Measurements from ENCODE around the gene GRK4. TPM values are rescaled to one million over a fixed set of nuclear protein-coding genes. Genes with fewer than 3 reads are reported as not detected.

The GRK4 gene
- total and polyA plus RNA-seq, 10 of the 15 experiments (the other 5 are each of a cell fraction or from before 2014, with no cell fraction given), result 1.1 to 4.0 (median 2.5) TPM

- H3K79me2 ChIP-seq (ENCODE audit: control insufficient read depth, insufficient read depth, low read length), result no peaks in the 10 kb centered on the region
- BruUV-seq (replicated peaks), result no TSS peak
- 82% methylated on average over 12 of the region's 12 CpGs for WGBS (ENCODE audit: insufficient coverage, insufficient replicate concordance, low lambda C conversion rate, missing lambda C conversion rate)
- ChIA-PET POLR2A (interaction anchor here (0.7 kb wide), 1 partner anchor 20 kb away, joined by 5 read pairs; no protein-coding TSS in a partner anchor), SMC1A (ENCODE audit: uncharacterized antibody, unreplicated experiment) (no interaction called here), RAD21 (ENCODE audit: unreplicated experiment) (no interaction called here), CTCF (no interaction called here)
- no peak overlapping the region for H3K9ac ChIP-seq (ENCODE audit: control insufficient read depth, insufficient read depth, low read length)
- no peak for ATAC-seq
- FAIRE-seq, result no peak
- no peak overlapping the region for H3K4me3 ChIP-seq
- in situ Hi-C loops (cut with MboI), result no loop called here
- no peaks in the 10 kb centered on the region for H3K36me3 ChIP-seq (ENCODE audit: control insufficient read depth in 2 of 2, insufficient read depth in 2 of 2, low read length in 1 of 2)
- no peaks in the 10 kb centered on the region for H3K9me3 ChIP-seq (replicated peaks; ENCODE audit: control insufficient read depth, insufficient read depth, low read length)
- peaks cover 14% of the 10 kb centered on the region for H3K4me1 ChIP-seq (ENCODE audit: control insufficient read depth, insufficient read depth, low read length)
- no peaks in the 10 kb centered on the region for H4K20me1 ChIP-seq (ENCODE audit: control insufficient read depth, insufficient read depth)
- H3K4me2 ChIP-seq (ENCODE audit: control insufficient read depth, insufficient read depth), result no peak overlapping the region
- H3K27ac ChIP-seq (ENCODE audit: control insufficient read depth, insufficient read depth), result no peak overlapping the region
- H2AFZ ChIP-seq (ENCODE audit: control insufficient read depth, low read depth, low read length), result no peak overlapping the region
- DNase-seq (ENCODE audit: low read depth, low spot score), result no peak
- no peak for TF ChIP-seq ASH2L (IDR thresholded peaks at IDR 0.05; ENCODE audit: borderline replicate concordance, low read depth)
- no peak for TF ChIP-seq KAT2A (conservative IDR thresholded peaks at IDR 0.05; ENCODE audit: control insufficient read depth, low read depth, low read length)
- TF ChIP-seq IRF3 (IDR thresholded peaks at IDR 0.05), result no peak
- TF ChIP-seq NRF1 (conservative IDR thresholded peaks at IDR 0.05; ENCODE audit: low read depth, low read length), result no peak
- no peak for TF ChIP-seq NR2C1 (IDR thresholded peaks at IDR 0.05)
- no peak for TF ChIP-seq ZSCAN29 (IDR thresholded peaks at IDR 0.05)
- TF ChIP-seq SREBF2 (IDR thresholded peaks at IDR 0.05; ENCODE audit: low read length), result no peak
- no peak for TF ChIP-seq ZZZ3 (IDR thresholded peaks at IDR 0.05; ENCODE audit: control insufficient read depth, insufficient read length, low read depth)
- no peak for TF ChIP-seq HDAC6 (IDR thresholded peaks at IDR 0.05; ENCODE audit: unreplicated experiment)
- TF ChIP-seq, protein P1, sequence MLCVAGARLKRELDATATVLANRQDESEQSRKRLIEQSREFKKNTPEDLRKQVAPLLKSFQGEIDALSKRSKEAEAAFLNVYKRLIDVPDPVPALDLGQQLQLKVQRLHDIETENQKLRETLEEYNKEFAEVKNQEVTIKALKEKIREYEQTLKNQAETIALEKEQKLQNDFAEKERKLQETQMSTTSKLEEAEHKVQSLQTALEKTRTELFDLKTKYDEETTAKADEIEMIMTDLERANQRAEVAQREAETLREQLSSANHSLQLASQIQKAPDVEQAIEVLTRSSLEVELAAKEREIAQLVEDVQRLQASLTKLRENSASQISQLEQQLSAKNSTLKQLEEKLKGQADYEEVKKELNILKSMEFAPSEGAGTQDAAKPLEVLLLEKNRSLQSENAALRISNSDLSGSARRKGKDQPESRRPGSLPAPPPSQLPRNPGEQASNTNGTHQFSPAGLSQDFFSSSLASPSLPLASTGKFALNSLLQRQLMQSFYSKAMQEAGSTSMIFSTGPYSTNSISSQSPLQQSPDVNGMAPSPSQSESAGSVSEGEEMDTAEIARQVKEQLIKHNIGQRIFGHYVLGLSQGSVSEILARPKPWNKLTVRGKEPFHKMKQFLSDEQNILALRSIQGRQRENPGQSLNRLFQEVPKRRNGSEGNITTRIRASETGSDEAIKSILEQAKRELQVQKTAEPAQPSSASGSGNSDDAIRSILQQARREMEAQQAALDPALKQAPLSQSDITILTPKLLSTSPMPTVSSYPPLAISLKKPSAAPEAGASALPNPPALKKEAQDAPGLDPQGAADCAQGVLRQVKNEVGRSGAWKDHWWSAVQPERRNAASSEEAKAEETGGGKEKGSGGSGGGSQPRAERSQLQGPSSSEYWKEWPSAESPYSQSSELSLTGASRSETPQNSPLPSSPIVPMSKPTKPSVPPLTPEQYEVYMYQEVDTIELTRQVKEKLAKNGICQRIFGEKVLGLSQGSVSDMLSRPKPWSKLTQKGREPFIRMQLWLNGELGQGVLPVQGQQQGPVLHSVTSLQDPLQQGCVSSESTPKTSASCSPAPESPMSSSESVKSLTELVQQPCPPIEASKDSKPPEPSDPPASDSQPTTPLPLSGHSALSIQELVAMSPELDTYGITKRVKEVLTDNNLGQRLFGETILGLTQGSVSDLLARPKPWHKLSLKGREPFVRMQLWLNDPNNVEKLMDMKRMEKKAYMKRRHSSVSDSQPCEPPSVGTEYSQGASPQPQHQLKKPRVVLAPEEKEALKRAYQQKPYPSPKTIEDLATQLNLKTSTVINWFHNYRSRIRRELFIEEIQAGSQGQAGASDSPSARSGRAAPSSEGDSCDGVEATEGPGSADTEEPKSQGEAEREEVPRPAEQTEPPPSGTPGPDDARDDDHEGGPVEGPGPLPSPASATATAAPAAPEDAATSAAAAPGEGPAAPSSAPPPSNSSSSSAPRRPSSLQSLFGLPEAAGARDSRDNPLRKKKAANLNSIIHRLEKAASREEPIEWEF (IDR thresholded peaks at IDR 0.05; ENCODE audit: insufficient replicate concordance, low read depth, low read length), result no peak
- TF ChIP-seq MAX (IDR thresholded peaks at IDR 0.05; ENCODE audit: low read depth, low read length), result no peak
- no peak for TF ChIP-seq CHD1 (IDR thresholded peaks at IDR 0.05; ENCODE audit: low read depth, low read length)
- no peak for TF ChIP-seq RBBP5 (conservative IDR thresholded peaks at IDR 0.05)
- no peak for TF ChIP-seq STAT3 (IDR thresholded peaks at IDR 0.05; ENCODE audit: low read depth, low read length)
- TF ChIP-seq, protein P2, sequence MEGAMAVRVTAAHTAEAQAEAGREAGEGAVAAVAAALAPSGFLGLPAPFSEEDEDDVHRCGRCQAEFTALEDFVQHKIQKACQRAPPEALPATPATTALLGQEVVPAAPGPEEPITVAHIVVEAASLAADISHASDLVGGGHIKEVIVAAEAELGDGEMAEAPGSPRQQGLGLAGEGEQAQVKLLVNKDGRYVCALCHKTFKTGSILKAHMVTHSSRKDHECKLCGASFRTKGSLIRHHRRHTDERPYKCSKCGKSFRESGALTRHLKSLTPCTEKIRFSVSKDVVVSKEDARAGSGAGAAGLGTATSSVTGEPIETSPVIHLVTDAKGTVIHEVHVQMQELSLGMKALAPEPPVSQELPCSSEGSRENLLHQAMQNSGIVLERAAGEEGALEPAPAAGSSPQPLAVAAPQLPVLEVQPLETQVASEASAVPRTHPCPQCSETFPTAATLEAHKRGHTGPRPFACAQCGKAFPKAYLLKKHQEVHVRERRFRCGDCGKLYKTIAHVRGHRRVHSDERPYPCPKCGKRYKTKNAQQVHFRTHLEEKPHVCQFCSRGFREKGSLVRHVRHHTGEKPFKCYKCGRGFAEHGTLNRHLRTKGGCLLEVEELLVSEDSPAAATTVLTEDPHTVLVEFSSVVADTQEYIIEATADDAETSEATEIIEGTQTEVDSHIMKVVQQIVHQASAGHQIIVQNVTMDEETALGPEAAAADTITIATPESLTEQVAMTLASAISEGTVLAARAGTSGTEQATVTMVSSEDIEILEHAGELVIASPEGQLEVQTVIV (IDR thresholded peaks at IDR 0.05; ENCODE audit: borderline replicate concordance, partially characterized antibody), result no peak
- no peak for TF ChIP-seq BCL11A (IDR thresholded peaks at IDR 0.05; ENCODE audit: low read depth, low read length)
- intact Hi-C loops (cut with micrococcal nuclease; ENCODE audit: unreplicated experiment), result no loop called here
- no peaks in the 10 kb centered on the region for H3K27me3 ChIP-seq (replicated peaks in 1 of 2; ENCODE audit: control insufficient read depth in 2 of 2, insufficient read depth in 2 of 2, low read length in 1 of 2)
Measured at GRCh38 chr4:3062471-3062870, 99.1 kb downstream of the GRK4 start.
